DMS153 (cell line): ENCODE results near the gene TLL2.
"Not testable (repeated sequence)": the region's sequence is repeated elsewhere in the genome, so short reads cannot be mapped to it uniquely, and the experiment has no call there.

Experiments
- DNase-seq: peaks from one replicate; lab custom pipeline; 2025; lab: John Stamatoyannopoulos, UW

TLL2 gene

GRCh38 chr10:96513698-96514561 lies at the start of gene TLL2:
Gene TLL2 (minus strand): TSS chr10:96513926. CDS start chr10:96513685, 241 bp downstream.
- peak; percentile 77 for DNase-seq

DNA sequence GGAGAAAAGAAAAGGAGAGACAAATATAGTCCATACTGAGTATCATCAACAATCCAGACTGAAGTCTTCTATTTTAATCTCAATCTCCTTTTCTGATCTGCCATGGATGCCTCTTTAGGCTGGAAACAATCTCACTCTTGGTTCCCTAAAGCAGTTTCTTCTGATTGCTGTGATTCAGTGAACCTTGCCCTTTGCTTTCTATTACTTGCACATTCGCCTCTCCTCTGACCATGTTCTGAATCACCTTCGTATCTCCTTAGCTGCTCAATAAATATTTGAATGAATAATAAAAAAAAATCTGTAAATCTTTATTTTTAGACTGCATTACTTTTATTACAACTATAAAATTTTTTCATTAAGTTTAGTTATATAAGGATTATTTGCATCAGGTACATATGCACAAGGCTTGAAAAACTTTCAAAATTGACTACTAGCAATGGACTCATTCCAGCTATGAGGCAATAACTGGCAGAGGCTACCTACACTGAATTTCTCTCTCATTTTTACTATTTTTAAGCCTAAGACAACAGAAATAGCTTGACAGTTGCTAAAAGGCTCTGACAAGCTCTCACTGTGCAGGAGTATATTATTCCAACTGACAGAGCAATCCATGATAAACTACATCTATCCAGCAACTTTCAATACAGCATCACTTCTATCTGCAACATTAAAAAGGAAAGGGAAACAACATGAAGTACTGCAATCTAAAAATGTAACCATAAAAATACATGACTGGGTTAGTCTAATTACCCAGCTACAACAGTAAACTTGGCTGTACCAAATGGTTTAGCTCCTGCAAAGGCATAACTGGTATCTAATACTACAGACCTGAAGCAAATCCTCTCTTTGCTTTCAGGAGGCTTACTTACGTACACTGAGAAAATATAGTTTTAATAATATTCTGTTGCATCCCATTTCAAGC lies 47.5 kb upstream of the TLL2 start:
- DNase-seq = no peak

- no peak for DNase-seq
Observed at GRCh38 chr10:96560489-96560888, 46.8 kb upstream of the TLL2 start.

DNA sequence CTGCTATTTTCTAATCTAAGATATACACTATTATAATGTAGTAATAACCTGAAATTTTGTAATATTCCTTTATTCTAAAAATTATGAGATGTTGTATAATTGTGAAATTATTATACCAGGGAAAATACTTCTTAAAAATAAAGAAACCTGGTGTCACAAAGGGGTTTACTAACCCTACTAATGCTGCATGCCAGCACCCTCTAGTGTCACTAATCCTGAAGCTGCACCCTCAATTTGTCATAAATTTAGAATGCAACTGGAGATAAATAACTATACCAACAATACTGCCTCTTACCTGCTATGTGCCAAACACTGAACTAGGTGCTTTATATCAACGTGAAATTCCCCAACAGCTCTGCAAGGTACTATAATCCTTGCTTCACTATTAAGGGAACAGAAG lies 42.3 kb upstream of the TLL2 start:
- no peak for DNase-seq

GRCh38 chr10:96555330-96555729 lies 41.6 kb upstream of the TLL2 start:
- no peak for DNase-seq

DNA sequence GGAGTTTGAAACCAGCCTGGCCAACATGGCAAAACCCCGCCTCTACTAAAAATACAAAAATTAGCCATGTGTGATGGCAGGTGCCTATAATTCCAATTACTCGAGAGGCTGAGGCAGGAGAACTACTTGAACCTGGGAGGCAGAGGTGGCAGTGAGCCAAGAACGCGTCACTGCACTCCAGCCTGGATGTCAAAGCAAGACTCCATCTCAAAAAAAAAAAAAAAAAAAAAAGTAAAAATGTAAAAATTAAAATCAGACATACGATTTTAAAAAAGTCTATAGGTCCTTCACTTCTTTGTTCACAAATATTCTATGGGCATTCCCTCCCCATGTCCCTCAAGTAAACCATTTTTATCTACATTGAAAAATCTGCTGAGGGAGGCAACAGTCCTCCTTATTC lies 34.9 kb upstream of the TLL2 start:
- peak; percentile 3 for DNase-seq

- DNase-seq = not testable (repeated sequence)
Observed at GRCh38 chr10:96545558-96545957, 31.8 kb upstream of the TLL2 start.

DNA sequence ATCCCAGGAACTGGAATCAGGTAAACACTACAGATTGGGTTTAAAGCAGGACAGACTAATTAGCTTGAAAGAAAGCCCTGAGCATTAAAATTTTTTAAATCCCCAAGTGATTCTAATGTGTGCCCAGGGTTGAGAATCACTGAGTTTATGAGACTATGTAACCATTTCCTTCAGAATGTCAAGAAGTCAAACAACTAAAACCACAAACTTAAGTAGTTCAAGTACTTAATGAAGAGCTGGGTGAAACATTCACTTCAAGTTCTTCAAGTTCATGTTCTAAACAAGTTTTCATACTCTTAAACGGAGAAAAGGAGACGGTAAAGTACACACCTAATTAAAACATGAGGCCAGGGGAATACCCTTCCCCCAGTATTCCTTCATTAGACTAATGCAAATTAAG lies 28.2 kb upstream of the TLL2 start:
- no peak for DNase-seq

DNA sequence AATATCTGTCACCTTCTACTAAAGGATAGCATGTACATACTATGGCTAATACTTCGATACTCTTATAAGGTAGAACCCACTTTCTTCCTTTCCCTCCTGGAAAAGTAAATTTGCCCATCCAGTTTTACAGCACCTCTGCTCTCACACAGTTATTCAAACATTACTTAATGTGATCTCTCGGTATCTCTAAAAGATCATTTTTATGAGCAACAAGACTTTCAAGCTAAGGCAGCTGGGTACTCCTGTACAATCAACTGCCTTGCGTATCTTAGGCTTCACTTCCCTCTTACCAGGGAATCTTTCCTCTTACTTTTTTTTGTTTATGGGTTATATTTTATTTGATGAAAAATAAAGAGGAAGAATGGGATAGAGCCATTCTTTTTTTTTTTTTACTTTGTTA lies 26.5 kb upstream of the TLL2 start:
- DNase-seq = no peak

DNA sequence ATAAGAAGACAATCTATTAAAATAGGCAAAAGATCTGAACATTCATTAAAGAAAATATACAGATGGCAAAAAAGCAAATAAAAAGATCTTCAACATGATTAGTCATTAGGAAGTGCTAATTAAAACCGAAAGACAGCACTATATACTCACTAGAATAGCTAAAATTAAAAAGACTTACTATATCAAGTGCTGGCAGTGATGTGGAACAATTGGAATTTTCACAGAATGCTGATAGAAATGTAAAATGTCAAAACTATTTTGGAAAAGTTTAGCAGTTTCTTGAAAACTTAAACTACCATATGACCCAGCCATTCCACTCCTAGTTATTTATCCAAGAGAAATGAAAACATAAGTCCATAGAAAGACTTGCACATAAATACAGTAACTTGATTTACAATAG lies 25.0 kb upstream of the TLL2 start:
- DNase-seq = no peak

- DNase-seq = no peak
Observed at GRCh38 chr10:96536129-96536528, 22.4 kb upstream of the TLL2 start.

- DNase-seq = no peak
Observed at GRCh38 chr10:96532523-96532922, 18.8 kb upstream of the TLL2 start.

GRCh38 chr10:96529634-96530279 lies 16.0 kb upstream of the TLL2 start:
- DNase-seq = no peak

DNA sequence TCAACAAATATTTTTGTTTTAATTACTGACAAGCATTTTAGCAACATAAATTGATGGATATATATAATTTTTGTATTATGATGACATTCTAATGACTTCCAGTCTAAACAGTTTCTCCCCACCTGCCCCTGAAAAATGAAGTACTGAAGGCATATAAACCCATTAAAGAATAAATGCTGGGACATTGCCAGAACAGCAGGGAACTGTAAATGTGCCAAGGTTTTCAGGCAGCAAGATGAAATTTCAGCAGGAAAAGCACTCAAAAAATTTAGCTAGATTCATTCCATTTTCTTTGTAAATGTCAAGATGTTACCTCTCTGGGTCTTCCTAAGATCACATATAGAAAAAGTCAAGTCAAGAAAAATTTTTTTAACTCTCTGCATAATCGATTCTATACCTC lies 11.0 kb upstream of the TLL2 start:
- no peak for DNase-seq

GRCh38 chr10:96517284-96517683 lies 3.6 kb upstream of the TLL2 start:
- no peak for DNase-seq

- DNase-seq = no peak
Observed at GRCh38 chr10:96516337-96516736, 2.6 kb upstream of the TLL2 start.

- no peak for DNase-seq
Observed at GRCh38 chr10:96513305-96513697, 425 bp downstream of the TLL2 start.

GRCh38 chr10:96512524-96513304 lies 1.0 kb downstream of the TLL2 start:
- no peak for DNase-seq

DNA sequence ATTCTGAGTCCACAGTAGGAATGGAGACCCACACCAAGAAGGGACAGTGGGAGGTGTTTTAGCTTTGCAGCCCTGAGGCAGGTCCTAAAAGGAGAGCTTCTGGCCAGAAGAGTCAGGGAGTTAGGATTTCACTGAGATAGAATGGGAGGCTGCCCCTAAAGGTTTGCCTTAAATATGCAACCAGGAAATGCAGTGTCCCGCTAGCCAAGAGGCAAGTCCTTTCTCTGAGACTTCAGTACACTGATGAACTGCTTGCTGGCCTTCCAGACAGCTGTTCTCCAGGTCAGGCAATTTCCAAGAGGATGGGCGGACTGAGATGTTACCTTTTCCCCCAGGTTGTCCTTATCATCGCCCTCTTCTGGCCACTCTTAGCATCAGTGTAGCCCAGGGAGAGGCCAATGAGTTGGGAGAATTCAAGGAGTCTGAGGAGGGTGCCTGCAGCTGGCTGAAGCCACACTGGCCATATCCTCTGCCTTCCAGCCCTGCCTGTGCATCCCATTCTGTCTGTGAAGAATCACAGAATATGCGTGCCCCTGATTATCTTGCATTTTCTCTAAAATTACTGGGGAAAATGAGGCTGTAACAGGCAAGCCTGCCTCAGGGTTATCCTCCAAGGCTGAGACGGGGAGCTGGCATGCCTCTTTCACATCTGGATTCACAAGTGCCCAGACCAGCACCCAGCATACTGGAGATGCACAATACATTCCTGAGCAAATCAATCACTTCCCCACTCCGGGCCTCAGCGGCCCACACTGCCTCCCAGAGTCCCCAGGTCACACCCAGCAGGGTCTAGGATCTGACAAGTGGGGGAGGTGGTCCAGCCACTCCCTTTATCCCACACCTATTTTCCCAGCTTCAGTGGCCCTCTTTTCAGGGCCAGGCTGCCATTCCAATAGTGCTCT lies 2.4 kb downstream of the TLL2 start:
- DNase-seq = peak; percentile 53

DNA sequence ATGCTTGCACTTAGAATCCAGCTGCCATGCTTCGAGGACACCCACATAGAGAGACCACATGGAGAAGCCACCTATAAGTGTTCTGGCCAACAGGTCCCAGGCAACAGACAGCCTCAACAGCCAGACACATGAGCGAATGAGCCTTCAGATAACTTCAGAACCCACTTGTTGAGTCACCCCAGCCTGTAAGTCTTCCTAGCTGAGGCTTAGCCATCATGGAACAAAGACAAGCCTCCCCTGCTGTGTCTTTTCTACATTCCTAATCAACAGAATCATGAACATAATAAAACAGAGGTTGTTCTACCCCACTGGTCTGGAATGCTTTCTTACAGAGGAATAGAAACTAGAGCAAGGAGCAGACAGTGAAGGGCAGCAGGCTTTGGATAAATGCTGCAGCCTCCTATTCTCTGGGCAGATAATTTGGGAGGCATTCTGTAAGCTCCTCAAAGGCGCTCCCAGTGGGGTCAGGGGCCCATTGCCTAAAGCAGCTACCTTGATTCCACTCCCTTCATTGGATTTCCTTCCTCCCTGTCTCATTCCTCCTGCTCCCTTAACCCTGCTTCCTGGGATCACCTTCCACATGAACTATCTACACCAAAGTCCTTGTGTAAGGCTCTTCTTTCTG lies 4.6 kb downstream of the TLL2 start:
- no peak for DNase-seq
